NCI-H2196 treated with DMSO at 0.1 percent for 48 hours (cell line): ENCODE measurements around the gene NR4A3.
"Not testable (repeated sequence)": the region's sequence is repeated elsewhere in the genome, so short reads cannot be mapped to it uniquely, and the experiment has no call there.

Experiments
- DNase-seq: peaks from one replicate; lab custom pipeline; 2025; ENCODE audit not compliant: unreplicated experiment; lab: John Stamatoyannopoulos, UW

NR4A3 gene

DNA sequence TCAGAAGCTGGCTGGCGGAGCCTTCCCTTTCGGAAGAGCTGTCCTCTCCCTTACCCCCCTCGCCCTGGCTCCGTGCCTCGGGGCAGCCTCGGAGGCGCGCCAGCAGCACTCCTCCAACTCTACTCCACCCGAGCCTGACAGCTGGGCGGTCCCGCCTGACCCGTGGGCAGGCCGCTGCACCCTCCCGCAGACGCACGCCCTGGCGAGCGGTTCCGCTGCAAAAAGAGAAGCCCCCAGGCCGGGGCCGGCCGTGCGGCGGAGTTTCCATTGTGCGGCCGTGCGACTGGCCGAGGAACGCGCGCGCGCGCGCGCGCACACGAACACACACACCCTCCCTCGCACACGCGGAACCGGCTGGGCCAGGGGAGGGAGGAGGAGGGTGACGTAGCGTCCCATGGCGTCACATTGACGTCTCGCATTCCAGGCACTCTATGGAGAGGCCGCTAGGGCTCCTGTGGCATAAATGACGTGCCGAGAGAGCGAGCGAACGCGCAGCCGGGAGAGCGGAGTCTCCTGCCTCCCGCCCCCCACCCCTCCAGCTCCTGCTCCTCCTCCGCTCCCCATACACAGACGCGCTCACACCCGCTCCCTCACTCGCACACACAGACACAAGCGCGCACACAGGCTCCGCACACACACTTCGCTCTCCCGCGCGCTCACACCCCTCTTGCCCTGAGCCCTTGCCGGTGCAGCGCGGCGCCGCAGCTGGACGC lies at the start of gene NR4A3:
NR4A3 (plus strand) TSS at position 490 of the 713 bp plus-strand sequence. CDS start 6,158 bp downstream, outside the sequence.
- DNase-seq: peak; percentile 69

DNA sequence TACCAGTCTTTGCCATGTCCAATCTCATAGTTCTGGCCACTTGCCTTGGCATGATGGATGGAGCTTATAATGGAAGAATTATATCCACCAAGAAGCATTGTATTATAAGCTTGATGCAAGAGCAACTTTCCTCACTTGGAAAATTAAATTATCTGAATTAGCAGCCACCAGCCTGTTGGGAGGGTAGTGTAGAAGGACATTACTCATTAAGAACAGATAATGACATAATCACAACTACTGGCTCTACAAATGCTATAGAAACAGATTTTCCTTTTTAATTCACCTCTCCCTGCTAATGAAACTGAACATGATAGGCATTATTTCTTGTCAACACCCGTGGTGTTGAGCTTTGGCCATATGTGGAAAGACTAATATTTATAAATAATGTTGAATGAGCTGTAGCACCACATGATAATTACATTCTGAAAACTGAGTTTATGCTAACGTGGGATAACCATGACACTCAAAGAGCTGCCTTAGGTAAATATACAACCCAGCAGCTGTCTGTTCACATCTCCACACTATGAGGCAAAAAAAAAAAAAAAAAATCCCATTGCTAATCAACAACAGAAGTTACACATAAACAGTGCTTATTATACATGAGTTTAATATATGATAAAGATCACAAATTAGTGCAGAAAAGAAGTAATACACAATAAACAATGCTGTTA lies 48.1 kb upstream of the NR4A3 start:
- DNase-seq: no peak

DNA sequence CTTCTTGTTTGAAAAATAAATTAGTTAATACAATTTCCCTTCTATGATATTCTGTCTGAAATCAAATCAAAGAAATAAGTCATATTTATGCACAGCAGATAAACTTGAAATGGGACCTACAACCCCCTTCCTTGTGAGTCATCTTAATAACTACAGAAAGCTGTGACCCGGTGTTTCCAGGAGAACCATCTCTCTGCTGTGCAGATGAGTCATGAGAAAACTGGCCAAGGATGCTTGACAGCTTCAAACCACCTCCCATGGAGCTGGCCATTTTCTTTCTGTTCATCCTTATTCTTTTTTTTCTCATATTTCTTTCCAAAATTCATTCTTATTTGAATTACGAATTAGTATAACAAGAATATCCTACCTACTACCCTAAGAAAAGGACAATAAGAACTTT lies 43.4 kb upstream of the NR4A3 start:
- DNase-seq: no peak

DNA sequence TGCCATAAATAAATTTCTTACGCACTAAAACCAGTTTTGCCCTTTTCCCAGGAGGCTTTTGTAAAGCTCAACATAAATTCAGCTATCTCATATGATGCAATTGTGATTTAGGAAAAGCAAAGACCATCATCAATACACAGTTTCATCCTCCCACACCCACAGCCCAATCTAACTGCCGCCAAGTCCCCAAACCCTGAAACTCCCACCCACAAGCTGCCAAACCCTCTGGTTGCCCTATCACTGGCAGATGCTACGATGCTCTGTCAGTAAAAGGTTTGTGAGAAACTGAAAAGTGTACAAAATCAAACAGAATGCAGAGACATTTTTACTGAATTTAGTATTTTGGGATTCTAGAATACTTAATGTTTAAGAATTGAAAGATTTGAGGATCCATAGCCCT lies 42.8 kb upstream of the NR4A3 start:
- DNase-seq: no peak

DNA sequence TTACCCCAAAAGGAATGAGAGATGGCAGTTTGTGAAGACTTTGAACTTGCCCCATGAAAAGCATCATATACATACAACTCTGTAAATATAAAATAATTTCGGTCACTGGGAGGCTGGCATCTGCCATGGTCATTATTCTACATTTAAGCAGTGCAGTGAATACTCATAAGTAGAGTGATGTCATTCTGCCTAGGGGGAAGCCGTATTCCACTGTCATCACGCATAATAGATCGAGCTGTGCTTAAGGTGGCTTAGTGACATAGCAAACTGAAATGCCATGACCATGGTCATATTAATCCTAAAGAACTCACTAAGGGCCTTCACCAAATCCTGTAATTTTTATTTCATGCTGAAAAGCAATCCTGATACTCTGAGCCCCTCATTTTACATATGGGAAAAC lies 42.4 kb upstream of the NR4A3 start:
- DNase-seq: no peak

DNA sequence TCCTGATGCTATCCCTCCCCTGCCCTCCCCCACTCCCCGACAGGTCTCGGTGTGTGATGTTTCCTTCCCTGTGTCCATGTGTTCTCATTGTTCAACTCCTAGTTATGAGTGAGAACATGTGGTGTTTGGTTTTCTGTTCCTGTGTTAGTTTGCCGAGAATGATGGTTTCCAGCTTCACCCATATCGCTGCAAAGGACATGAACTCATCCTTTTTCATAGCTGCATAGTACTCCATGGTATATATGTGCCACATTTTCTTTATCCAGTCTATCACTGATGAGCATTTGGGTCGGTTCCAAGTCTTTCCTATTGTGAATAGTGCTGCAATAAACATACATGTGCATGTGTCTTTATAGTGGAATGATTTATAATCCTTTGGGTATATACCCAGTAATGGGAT lies 39.3 kb upstream of the NR4A3 start:
- not testable (repeated sequence) for DNase-seq

DNA sequence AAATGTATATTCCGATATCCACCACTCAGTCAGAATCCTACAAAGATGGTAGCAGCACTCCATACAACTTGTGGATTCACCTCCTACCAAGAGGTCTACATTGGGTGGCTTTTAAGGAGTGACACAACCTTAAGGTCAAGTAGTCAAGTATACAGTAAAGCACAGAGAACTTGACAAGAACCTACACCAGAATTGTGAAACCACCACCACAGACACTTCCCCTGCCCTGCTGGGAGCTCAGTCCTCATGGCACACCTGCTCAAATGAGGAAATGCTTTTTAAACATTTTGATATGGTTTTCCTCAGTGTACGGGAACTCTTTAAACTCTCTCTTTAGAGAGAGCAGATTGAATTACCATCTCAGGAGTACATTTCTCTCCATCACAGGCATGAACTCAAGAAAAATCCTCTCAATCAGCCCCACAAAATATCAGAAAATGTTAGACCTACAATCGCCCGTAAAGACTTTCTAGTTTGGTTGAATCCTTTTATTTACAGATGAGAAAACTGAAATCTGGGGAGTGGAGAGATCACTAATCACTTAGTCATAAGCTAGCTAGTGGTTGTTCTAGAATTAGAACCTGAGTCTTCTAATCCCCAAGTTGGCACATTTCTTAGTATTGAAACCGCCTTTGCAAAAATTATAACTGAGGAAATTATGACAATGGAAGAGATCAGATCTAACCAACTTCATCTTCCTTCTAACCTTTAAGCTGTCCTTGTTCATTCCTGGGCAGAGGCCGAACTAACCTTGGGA lies 38.5 kb upstream of the NR4A3 start:
- DNase-seq: no peak

DNA sequence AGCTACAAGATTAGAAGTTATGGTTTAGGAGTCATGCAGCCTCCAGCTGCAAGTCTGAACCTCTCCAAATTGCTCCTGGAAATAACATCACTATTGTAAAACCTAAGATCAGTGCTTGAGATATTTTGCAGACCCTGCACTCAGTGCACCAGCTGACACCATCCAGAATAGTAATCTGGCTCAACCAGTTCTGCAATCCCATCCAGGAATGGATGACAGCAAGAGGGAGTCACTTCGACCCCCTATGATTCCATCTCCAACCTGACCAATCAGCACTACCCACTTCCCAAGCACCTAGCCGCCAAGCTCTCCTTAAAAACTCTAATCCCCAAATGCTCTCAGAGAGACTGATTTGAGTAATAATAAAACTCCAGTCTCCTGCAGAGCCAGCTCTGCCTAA lies 37.9 kb upstream of the NR4A3 start:
- DNase-seq: no peak

DNA sequence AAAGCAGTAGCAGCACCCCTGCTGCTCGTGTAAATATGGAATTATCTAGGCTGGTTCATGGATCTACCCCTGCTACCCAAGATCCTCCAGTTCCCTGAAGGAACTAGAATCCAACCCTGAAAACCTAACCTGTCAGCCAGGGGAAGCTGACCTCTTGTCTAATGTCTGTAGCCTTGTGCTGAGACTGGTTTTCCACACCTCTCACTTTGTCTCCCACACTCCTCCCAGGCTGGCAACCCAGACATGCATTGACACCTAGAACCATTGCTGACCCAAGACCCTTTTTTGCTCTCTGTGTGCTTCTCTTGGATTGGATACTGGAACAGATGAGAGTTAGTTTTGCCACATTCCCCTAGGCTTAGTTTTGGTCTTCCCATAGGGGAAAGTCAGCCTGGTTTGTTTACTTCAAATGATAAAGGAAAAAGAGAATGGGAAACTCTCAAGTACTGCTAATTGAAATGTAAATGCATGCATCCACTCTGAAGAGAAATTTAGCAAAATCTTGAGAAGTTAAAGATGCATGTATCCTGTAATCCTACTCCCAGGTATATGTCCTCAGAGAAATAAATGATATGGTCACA lies 36.6 kb upstream of the NR4A3 start:
- DNase-seq: no peak

DNA sequence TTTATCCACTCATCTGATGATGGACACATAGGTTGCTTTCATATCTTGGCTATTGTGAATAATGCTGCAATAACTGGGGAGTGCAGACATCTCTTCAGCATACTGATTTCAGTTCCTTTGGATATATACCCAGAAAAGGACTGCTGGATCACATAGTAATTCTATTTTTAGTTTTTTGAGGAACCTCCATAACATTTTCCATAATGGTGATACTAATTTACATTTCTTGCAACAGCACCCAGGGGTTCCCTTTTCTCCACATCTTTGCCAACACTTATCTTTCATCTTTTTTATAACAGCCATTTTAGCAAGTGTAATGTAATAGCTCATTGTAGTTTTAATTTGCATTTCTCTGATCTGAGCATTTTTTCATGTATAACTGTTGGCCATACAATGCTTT lies 34.1 kb upstream of the NR4A3 start:
- no peak for DNase-seq

DNA sequence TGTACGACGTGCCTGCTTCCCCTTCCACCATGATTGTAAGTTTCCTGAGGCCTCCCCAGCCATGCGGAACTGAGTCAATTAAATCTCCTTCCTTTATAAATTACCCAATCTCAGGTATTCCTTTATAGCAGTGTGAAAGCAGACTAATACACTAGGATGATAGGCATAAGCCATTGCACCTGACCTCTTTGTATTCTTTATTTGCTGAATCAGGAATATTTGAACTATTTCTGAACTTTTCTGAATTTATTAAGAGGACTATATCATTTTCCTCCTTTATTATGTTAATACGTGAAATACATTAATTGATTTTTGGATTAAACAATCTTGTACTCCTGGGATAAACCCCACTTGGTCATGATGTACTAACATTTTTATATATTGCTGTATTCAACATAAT lies 28.2 kb upstream of the NR4A3 start:
- DNase-seq: no peak

DNA sequence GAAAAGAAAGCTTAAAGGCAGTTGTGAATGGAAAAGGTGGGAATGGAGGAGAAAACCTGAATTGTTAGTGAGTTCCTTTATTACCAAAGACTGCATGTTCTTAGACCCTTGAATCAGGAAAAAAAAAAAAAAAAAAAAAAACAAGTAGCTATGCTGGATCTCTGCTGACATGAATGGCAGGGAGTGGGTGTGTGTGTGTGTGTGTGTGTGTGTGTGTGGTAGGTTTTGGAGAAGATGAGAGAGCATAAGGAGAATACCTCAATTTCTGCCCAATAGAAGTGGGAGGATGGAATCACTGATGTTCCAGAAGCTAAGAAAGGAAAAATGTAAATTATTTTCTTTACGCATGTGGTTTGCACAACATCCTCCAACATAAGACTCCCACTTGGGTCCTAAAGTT lies 25.5 kb upstream of the NR4A3 start:
- DNase-seq: no peak

DNA sequence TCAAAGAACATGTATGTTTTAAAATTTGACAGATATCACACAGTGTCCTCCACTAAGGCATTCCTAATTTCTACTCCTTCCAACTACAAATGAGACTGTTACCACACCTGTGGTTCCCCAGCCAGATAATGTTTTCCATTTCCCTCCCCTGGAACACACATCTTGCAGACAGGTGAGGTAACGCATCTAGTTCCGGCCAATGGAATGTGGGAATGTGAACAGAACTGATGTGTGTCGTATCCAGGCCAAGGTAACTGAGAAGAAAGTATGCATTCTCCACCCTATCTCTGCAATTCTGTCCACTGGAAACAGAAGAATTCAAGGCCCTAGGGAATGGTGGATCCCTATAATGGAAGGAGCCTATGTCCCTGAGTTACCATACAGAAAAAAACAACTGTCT lies 19.9 kb upstream of the NR4A3 start:
- DNase-seq: no peak

DNA sequence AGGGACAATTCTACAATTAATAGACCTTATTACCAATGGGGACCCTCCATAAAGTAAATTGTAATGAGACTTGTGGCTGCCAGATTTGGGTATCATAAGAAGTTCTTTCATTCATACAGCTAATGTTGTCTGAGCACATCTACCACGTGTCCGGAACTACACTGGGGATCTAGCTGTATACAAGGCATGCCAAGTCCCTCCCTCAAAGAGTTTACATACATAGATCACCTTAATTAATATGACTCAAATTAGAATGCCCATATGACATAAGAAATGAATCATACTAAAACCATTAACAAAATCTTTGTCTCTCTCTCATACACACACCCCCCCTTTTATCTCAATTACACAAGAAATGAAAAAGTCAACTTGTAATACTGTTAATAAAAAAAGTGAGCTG lies 18.0 kb upstream of the NR4A3 start:
- no peak for DNase-seq

DNA sequence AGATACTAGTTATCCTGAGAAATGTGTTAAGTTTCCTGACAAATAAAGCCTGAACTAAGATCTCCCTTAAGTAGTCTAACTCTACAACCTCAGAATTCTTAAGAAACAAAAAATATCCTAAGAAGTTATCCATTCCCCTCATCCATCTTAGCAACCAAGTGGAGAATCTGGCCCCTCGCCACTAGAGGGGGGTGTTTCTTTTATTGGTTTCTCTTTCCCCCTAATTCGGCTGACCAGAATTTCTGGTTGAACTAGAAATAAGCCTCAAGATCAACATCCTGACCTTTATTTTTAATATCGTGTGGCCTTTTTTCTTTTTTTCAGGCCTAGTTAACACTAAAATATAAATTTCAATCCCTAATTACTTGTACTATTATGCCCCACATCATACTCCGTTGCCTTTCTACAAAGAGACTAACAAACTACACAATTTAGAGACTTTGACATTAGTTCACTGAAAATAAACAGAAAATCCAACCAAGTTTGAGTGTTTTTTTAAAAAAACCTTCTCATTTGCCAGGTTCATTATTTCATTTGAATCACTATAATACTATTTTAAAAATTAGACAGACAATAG lies 14.3 kb upstream of the NR4A3 start:
- no peak for DNase-seq

DNA sequence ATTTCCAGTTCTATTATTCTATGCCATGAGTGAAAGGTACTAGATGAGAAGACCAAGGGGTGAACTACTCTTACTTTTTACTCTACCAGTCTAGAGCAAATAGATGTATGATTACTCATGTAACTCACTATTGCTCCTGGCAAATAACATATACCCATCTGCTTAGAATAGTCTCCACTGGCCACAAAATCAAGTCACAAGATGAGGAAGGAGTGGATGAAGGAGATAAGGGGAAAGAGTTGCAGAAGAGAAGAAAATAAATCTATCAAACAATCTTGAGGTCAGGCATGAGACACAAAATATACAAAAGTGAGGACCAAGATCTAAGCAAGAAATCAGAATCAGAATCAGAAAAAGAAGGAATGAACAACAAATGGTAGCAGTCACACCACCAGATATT lies 13.7 kb upstream of the NR4A3 start:
- no peak for DNase-seq

DNA sequence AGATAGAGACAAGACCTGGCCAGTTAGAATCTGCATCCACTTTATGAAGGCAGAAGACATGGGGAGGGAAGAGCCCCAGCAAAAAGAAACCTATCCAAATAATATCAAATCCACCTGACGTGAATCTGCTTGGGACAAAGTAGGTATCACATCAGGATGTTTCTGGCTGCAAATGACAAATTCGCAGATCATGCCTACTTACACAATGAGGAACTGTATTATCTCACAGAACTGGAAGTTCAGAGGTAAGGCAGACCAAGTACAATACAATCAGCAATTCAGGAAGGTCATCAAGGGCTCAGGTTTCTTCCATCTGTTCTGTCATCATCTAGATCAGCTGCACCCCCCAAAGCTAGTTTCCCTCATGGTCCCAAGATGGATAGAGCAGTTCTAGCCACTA lies 13.2 kb upstream of the NR4A3 start:
- DNase-seq: no peak

DNA sequence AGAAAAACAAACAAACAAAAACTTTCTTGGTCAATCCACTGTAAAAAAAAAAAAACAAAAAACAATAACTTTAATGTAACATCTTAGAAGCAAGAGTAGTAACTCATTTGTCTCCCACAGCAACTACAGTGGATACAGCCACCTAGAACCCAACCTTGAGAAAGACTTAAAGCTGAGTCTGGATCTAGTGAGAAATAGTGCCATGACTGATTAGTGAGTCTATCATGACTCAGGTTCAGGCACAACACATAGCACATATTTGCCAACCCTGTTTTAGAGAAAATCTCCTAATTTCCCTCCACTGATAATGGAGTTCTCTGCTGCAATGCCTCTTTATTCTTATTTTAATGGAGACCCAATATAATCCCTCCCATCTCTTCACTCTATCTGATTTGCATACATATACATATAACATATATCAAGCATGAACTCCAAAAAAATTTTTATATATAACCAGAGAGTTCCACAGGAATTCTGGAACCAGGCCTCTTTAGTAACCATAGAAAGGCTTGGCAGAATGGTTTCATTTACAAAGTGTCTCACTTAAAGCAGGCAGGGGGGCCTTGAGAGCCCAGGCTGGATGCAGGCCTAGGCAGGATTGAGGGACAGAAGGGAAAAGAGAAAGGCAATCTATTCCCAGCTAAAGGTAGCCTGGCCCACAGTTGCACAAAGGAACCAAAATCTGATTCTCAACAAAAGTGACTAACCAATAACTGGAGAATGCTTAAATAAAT lies 11.9 kb upstream of the NR4A3 start:
- DNase-seq: no peak

DNA sequence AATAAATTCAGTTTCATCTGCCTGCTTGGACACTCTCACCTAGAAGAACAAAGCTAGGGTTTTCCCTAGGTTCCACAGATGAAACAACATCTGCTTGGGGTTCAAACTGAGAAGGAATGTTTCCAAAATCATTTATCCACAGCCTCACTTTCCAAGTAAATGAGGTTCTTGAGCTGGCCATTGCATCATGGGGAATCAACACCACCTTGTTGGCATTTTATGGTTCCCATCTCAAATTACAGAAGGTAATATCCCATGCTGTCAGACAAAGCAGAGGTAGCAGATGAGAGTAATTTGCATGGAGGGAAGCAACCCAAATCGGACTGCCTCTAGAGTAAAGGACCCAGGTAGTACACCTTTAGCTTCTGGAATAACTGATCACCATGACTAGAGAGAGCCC lies 10.5 kb upstream of the NR4A3 start:
- no peak for DNase-seq

DNA sequence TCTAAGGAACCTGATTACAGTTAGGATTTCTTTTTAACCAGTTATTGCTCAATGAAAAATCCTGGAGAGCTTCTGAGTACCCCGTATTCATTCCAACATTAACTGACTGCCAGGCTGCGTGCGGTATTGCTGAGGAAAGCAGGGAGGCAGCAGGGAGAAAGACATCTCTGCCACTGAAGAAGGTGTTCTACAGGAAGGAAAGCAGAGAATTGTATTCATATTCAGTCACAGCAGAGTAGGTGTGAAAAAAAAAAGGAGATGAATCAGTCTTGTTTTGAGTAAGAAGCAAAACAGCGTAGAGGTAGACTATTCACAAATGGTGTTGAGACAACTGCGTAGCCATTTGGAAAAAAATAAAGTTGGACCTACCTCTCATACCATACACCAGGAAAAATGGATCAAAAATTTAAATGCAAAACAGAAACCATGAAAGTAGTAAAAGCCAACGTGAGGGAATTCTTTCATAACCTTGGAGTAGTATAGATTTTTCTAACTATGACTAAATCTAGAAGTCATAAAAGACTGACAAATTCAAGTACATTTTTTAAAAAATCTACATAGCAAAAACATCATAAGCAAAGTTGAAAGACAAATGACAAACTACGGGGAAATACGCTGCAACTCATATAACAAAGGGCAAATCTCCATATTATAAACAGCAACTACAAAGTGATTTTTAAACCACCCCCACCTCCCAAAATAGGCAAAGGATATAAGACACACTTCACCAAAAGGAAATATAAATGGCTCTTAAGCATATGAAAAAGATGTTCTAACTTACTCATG lies 9.9 kb upstream of the NR4A3 start:
- no peak for DNase-seq
